Dermis microvascular lymphatic vessel endothelial cell (primary cell): ENCODE results near the gene NKX2-1. TPM values are rescaled to one million over a fixed set of nuclear protein-coding genes. Genes with fewer than 3 reads are reported as not detected.

ENCODE experiments used
- DNase-seq, 2 donors: peaks; one replicate each; pipeline versions ENCODE4 v3.0.0 to v3.0.0-alpha.2; 2010; ENCODE audit warnings: low read depth in 2 of 2
- total RNA-seq: library from RNA; depleted of rRNA; stranded (reverse); fragments of >200 nt; gene quantifications from 2 replicates; pipeline ENCODE4 v1.2.1, GENCODE V29; 2014

The NKX2-1 gene
- total RNA-seq, 1 donor from 2014 or later, result not detected

- no peak for DNase-seq
These were observed 1.9 kb downstream of the NKX2-1 start for GRCh38 chr14:36518031-36518585.

GRCh38 chr14:36517242-36518030, 2.6 kb downstream of the NKX2-1 start:
- DNase-seq, result no peak

- no peak for DNase-seq
These were observed 3.3 kb downstream of the NKX2-1 start for GRCh38 chr14:36516719-36517241.

- no peak for DNase-seq
These were observed 3.9 kb downstream of the NKX2-1 start for GRCh38 chr14:36515896-36516718.

GRCh38 chr14:36515105-36515593, 4.9 kb downstream of the NKX2-1 start:
- no peak for DNase-seq

GRCh38 chr14:36514278-36515104, 5.5 kb downstream of the NKX2-1 start:
- no peak for DNase-seq

- DNase-seq, result no peak
These were observed 6.4 kb downstream of the NKX2-1 start for GRCh38 chr14:36513451-36514277.

GRCh38 chr14:36513012-36513420, 7.0 kb downstream of the NKX2-1 start:
- DNase-seq, result no peak

- no peak for DNase-seq
These were observed 7.4 kb downstream of the NKX2-1 start for GRCh38 chr14:36512585-36513003.

- DNase-seq, result no peak
These were observed 7.9 kb downstream of the NKX2-1 start for GRCh38 chr14:36511981-36512584.

- DNase-seq, result no peak
These were observed 9.2 kb downstream of the NKX2-1 start for GRCh38 chr14:36510874-36511273.

- no peak for DNase-seq
These were observed 9.8 kb downstream of the NKX2-1 start for GRCh38 chr14:36510078-36510799.

- no peak for DNase-seq
These were observed 10.7 kb downstream of the NKX2-1 start for GRCh38 chr14:36509069-36509917.

- DNase-seq, result no peak
These were observed 11.5 kb downstream of the NKX2-1 start for GRCh38 chr14:36508418-36509068.

GRCh38 chr14:36507847-36508417, 12.1 kb downstream of the NKX2-1 start:
- no peak for DNase-seq

GRCh38 chr14:36506732-36507614, 13.1 kb downstream of the NKX2-1 start:
- DNase-seq, result no peak
